ENCODE measurements around the gene CFAP54. TPM values are rescaled to one million over a fixed set of nuclear protein-coding genes. Genes with fewer than 3 reads are reported as not detected.

The CFAP54 gene
- total RNA-seq, 1 experiment from 2014 or later = 0.64 TPM

- DNase-seq (ENCODE audit: low read depth, low spot score) (no peak), ATAC-seq (no peak)
- intact Hi-C loops (cut with micrococcal nuclease; ENCODE audit: unreplicated experiment) = no loop called here
- Histone ChIP-seq H3K4me1 (ENCODE audit: control insufficient read depth, insufficient read depth, low read length) (no peaks in the 10 kb centered on the region), H3K27me3 (ENCODE audit: control insufficient read depth, insufficient read depth, low read length) (no peaks in the 10 kb centered on the region; the same call in none of the 2 replicates), H3K9me3 (ENCODE audit: control insufficient read depth, insufficient read depth, low read depth, low read length) (no peaks in the 10 kb centered on the region), H3K27ac (ENCODE audit: low read length) (no peak overlapping the region), H3K36me3 (ENCODE audit: control insufficient read depth, insufficient read depth, low read length) (no peaks in the 10 kb centered on the region), H3K4me3 (ENCODE audit: low read depth in 2 of 2, low read length in 2 of 2) (no peak overlapping the region)
- in situ Hi-C loops (cut with HindIII; ENCODE audit: low pct_unique_long_range_greater_than_20kb, low sequenced_read_pairs) = no loop called here
- ChIA-PET CTCF (no interaction called here), POLR2A (no interaction called here)
- BruUV-seq (replicated peaks) = no TSS peak
- TF ChIP-seq TCF7L2 (IDR thresholded peaks at IDR 0.05; ENCODE audit: low read depth, low read length) = no peak
- no peak for TF ChIP-seq REST (IDR thresholded peaks at IDR 0.05; ENCODE audit: insufficient read depth in 1 of 2, low read depth in 2 of 2, low read length in 1 of 2)
- no peak for TF ChIP-seq SIN3A (IDR thresholded peaks at IDR 0.05; ENCODE audit: borderline replicate concordance, insufficient read depth, low read depth, low read length)
- no peak for TF ChIP-seq CTCF (IDR thresholded peaks at IDR 0.05)
Measured at GRCh38 chr12:96585977-96586376, 96.6 kb downstream of the CFAP54 start.

GRCh38 chr12:96587691-96588090 is 98.3 kb downstream of the CFAP54 start:
- BruUV-seq (replicated peaks) = no TSS peak

More at GRCh38 chr12:96587691-96588090, 98.3 kb downstream of the CFAP54 start:
- in situ Hi-C loops (cut with HindIII; ENCODE audit: low pct_unique_long_range_greater_than_20kb, low sequenced_read_pairs) (no loop called here), intact Hi-C loops (cut with micrococcal nuclease; ENCODE audit: unreplicated experiment) (no loop called here)
- Histone ChIP-seq H3K27ac (ENCODE audit: low read length) (no peak overlapping the region), H3K36me3 (ENCODE audit: control insufficient read depth, insufficient read depth, low read length) (no peaks in the 10 kb centered on the region), H3K9me3 (ENCODE audit: control insufficient read depth, insufficient read depth, low read depth, low read length) (no peaks in the 10 kb centered on the region), H3K4me1 (ENCODE audit: control insufficient read depth, insufficient read depth, low read length) (no peaks in the 10 kb centered on the region), H3K4me3 (ENCODE audit: low read depth in 2 of 2, low read length in 2 of 2) (no peak overlapping the region), H3K27me3 (ENCODE audit: control insufficient read depth, insufficient read depth, low read length) (no peaks in the 10 kb centered on the region; the same call in none of the 2 replicates)
- no peak for ATAC-seq
- CTCF ChIA-PET = no interaction called here
- POLR2A ChIA-PET = no interaction called here
- TF ChIP-seq POLR2AphosphoS5 (IDR thresholded peaks at IDR 0.05; ENCODE audit: low read depth, low read length) (no peak), TCF7L2 (IDR thresholded peaks at IDR 0.05; ENCODE audit: low read depth, low read length) (no peak), REST (IDR thresholded peaks at IDR 0.05; ENCODE audit: insufficient read depth in 1 of 2, low read depth in 2 of 2, low read length in 1 of 2) (no peak), CTCF (IDR thresholded peaks at IDR 0.05) (no peak), SIN3A (IDR thresholded peaks at IDR 0.05; ENCODE audit: borderline replicate concordance, insufficient read depth, low read depth, low read length) (no peak)
- DNase-seq (ENCODE audit: low read depth, low spot score) = no peak
